Neural cell (in vitro differentiated cells): ENCODE results near the gene NOL4L. TPM values are rescaled to one million over a fixed set of nuclear protein-coding genes. Genes with fewer than 3 reads are reported as not detected.

Experiments used
- H2AFZ ChIP-seq: fragments of 200-600, 300-800 bp; sonication (generic), shearing (Covaris generic); 2 replicates; pipeline ENCODE4 v1.6.0; 2014; ENCODE audit warnings: low read depth, mild to moderate bottlenecking, antibody characterized with exemption, low read length, moderate library complexity
- H3F3A ChIP-seq: fragments of 200-600 bp; shearing (Covaris generic); 2 replicates; pipeline ENCODE4 v1.6.1; 2016; ENCODE audit warnings: mild to moderate bottlenecking, moderate library complexity, mixed read lengths, antibody characterized with exemption, low read length; ENCODE audit not compliant: insufficient read depth, poor library complexity, severe bottlenecking
- H3K27ac ChIP-seq: fragments of 200-600, 300-800 bp; sonication (generic), shearing (Covaris generic); 2 replicates; pipeline ENCODE4 v1.5.1; 2014; ENCODE audit warnings: mild to moderate bottlenecking, low read length, moderate library complexity
- H3K27me3 ChIP-seq: fragments of 300-800, 200-600 bp; sonication (generic), shearing (Covaris generic); 2 replicates; pipeline ENCODE4 v1.6.0; 2014; ENCODE audit warnings: mild to moderate bottlenecking, low read depth, low read length, moderate library complexity; ENCODE audit not compliant: insufficient read depth
- H3K36me3 ChIP-seq: fragments of 300-800, 200-600 bp; sonication (generic), shearing (Covaris generic); 2 replicates; pipeline ENCODE4 v1.5.1; 2014; ENCODE audit warnings: mild to moderate bottlenecking, antibody characterized with exemption, low read length, moderate library complexity; ENCODE audit not compliant: insufficient read depth
- H3K4me2 ChIP-seq: fragments of 300-800, 200-600 bp; sonication (generic), shearing (Covaris generic); 2 replicates; pipeline ENCODE4 v1.6.0; 2014; ENCODE audit warnings: mild to moderate bottlenecking, low read length
- H3K4me3 ChIP-seq: fragments of 300-800, 200-600 bp; sonication (generic), shearing (Covaris generic); 2 replicates; pipeline ENCODE4 v1.5.1; 2014; ENCODE audit warnings: mild to moderate bottlenecking, low read length, moderate library complexity
- H3K79me2 ChIP-seq: fragments of 200-600 bp; shearing (Covaris generic); replicated peaks from 2 replicates; pipeline ENCODE4 v1.6.0; 2014; ENCODE audit warnings: mild to moderate bottlenecking, low read length, moderate library complexity; ENCODE audit not compliant: insufficient read depth
- H3K9ac ChIP-seq: fragments of 300-800, 200-600 bp; sonication (generic), shearing (Covaris generic); 2 replicates; pipeline ENCODE4 v1.6.1; 2016; ENCODE audit warnings: mild to moderate bottlenecking, low read length, mixed read lengths
- H3K9me2 ChIP-seq: fragments of 200-600 bp; shearing (Covaris generic); 2 replicates; pipeline ENCODE4 v1.6.1; 2016; ENCODE audit warnings: mild to moderate bottlenecking, low read length, mixed read lengths; ENCODE audit not compliant: insufficient read depth
- H3K9me3 ChIP-seq: fragments of 200-600, 300-800 bp; sonication (generic), shearing (Covaris generic); 2 replicates; pipeline ENCODE4 v1.6.1; 2016; ENCODE audit warnings: mild to moderate bottlenecking, mixed run types, low read length, moderate library complexity, mixed read lengths
- H4K20me1 ChIP-seq: fragments of 200-600 bp; shearing (Covaris generic); 2 replicates; pipeline ENCODE4 v1.6.1; 2016; ENCODE audit warnings: mild to moderate bottlenecking, mixed run types; ENCODE audit not compliant: insufficient read depth
- CTCF ChIP-seq: fragments of 450-650 bp; IDR thresholded peaks from 2 replicates; pipeline ENCODE4 v1.5.1; 2014; ENCODE audit warnings: antibody characterized with exemption, mild to moderate bottlenecking, moderate library complexity; ENCODE audit not compliant: poor library complexity, severe bottlenecking
- EP300 ChIP-seq: fragments of 450-650 bp; conservative IDR thresholded peaks from 2 replicates; pipeline ENCODE4 v1.6.1; 2014; ENCODE audit warnings: antibody characterized with exemption, mild to moderate bottlenecking, moderate library complexity; ENCODE audit not compliant: poor library complexity, severe bottlenecking
- EZH2 ChIP-seq: fragments of 200-600, 300-800 bp; shearing (Covaris generic), sonication (generic); IDR thresholded peaks from 2 replicates; pipeline ENCODE4 v1.6.1; 2014; ENCODE audit warnings: antibody characterized with exemption, low read length, borderline replicate concordance, mild to moderate bottlenecking; ENCODE audit not compliant: insufficient read depth, poor library complexity, severe bottlenecking
- MXI1 ChIP-seq: fragments of 450-650 bp; conservative IDR thresholded peaks from 2 replicates; pipeline ENCODE4 v1.6.1; 2014; ENCODE audit warnings: antibody characterized with exemption, mild to moderate bottlenecking; ENCODE audit not compliant: poor library complexity, severe bottlenecking
- POLR2AphosphoS5 ChIP-seq: IDR thresholded peaks from 2 replicates; pipeline ENCODE4 v1.6.1; 2012
- RAD21 ChIP-seq: fragments of 450-650 bp; conservative IDR thresholded peaks from 2 replicates; pipeline ENCODE4 v1.6.1; 2014; ENCODE audit warnings: antibody characterized with exemption, mild to moderate bottlenecking, moderate library complexity
- REST ChIP-seq: IDR thresholded peaks from 2 replicates; pipeline ENCODE4 v1.6.1; 2012; ENCODE audit warnings: borderline replicate concordance
- SMC3 ChIP-seq: fragments of 450-650 bp; conservative IDR thresholded peaks from 2 replicates; pipeline ENCODE4 v1.6.1; 2014; ENCODE audit warnings: antibody characterized with exemption, mild to moderate bottlenecking, moderate library complexity; ENCODE audit not compliant: poor library complexity
- TAF1 ChIP-seq: IDR thresholded peaks from 2 replicates; pipeline ENCODE4 v1.6.1; 2012; ENCODE audit warnings: low read depth
- polyA plus RNA-seq: library from polyadenylated mRNA; depleted of rRNA; stranded (reverse); fragments of >200 nt; gene quantifications from 2 replicates; pipeline ENCODE4 v1.2.3, GENCODE V29; 2014

NOL4L gene
- polyA plus RNA-seq, 1 donor from 2014 or later: 20.4 TPM

- no peaks in the 10 kb centered on the region for H3K36me3 ChIP-seq
- no peak for TF ChIP-seq TAF1
- no peak for TF ChIP-seq EP300
- TF ChIP-seq REST: no peak
- no peak for TF ChIP-seq EZH2
- TF ChIP-seq CTCF: no peak
- TF ChIP-seq RAD21: no peak
- TF ChIP-seq SMC3: no peak
- TF ChIP-seq POLR2AphosphoS5: no peak
- TF ChIP-seq MXI1: no peak
Observed at GRCh38 chr20:32598606-32599005, 13.5 kb upstream of the NOL4L start.

GRCh38 chr20:32597714-32598113, 12.6 kb upstream of the NOL4L start:
- Histone ChIP-seq H4K20me1 (no peaks in the 10 kb centered on the region), H3F3A (no peaks in the 10 kb centered on the region), H3K9me3 (no peaks in the 10 kb centered on the region), H3K27ac (no peak overlapping the region), H3K79me2 (no peaks in the 10 kb centered on the region), H2AFZ (no peak overlapping the region), H3K9me2 (no peaks in the 10 kb centered on the region), H3K27me3 (no peaks in the 10 kb centered on the region), H3K9ac (no peak overlapping the region), H3K36me3 (no peaks in the 10 kb centered on the region), H3K4me2 (no peak overlapping the region), H3K4me3 (no peak overlapping the region)
- TF ChIP-seq CTCF (no peak), EZH2 (no peak), EP300 (no peak), SMC3 (no peak), REST (no peak), TAF1 (no peak), POLR2AphosphoS5 (no peak)

More at GRCh38 chr20:32598606-32599005, 13.5 kb upstream of the NOL4L start:
- Histone ChIP-seq H3K79me2 (no peaks in the 10 kb centered on the region), H3K4me2 (no peak overlapping the region), H3K9ac (no peak overlapping the region), H4K20me1 (no peaks in the 10 kb centered on the region), H3K27ac (no peak overlapping the region), H2AFZ (no peak overlapping the region), H3K27me3 (no peaks in the 10 kb centered on the region), H3K9me3 (no peaks in the 10 kb centered on the region), H3F3A (no peaks in the 10 kb centered on the region), H3K4me3 (no peak overlapping the region), H3K9me2 (no peaks in the 10 kb centered on the region)
